ENCODE results near the gene SNRNP200. TPM values are rescaled to one million over a fixed set of nuclear protein-coding genes. Genes with fewer than 3 reads are reported as not detected.

The SNRNP200 gene
- total RNA-seq, 1 experiment from 2014 or later = 202 TPM

DNA sequence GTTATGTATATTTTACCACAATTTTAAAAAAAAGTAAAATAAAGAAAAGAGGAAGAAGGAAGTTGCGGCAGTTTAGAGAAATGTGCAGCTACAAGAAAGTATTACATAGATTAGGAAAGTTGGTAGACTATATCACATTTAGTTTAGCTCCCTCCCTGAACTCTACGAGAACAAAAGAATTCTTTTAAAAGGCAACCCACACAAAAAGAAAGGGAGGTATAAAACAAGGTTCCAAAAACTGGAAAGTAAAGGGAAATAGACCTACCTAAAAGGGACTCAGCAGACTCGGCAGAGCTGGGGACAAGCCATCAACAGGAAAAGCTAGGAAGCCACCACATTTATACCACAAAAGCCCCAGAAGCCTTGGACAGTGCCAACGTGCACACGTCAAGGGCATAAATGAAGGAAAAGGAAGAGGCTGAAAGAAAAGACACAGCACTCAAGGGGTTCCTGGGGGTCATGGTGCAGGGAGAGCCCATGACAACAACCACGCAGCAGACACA, 48.7 kb downstream of the SNRNP200 start:
- intact Hi-C loops (cut with micrococcal nuclease; ENCODE audit: unreplicated experiment) = no loop called here
- Histone ChIP-seq H3K27me3 (replicated peaks; ENCODE audit: insufficient read depth, low read depth, low read length, poor library complexity) (no peaks in the 10 kb centered on the region), H3K36me3 (ENCODE audit: insufficient read depth, low read length, poor library complexity, severe bottlenecking) (peaks cover 11% of the 10 kb centered on the region), H3K4me1 (ENCODE audit: insufficient read depth, low read length, poor library complexity, severe bottlenecking) (no peaks in the 10 kb centered on the region), H3K9me3 (ENCODE audit: low read depth, low read length, poor library complexity, severe bottlenecking) (no peaks in the 10 kb centered on the region), H3K4me3 (ENCODE audit: low read depth, low read length, poor library complexity, severe bottlenecking) (no peak overlapping the region), H3K27ac (ENCODE audit: low read depth, low read length, poor library complexity, severe bottlenecking) (no peak overlapping the region)
- no peak for DNase-seq (ENCODE audit: low spot score)
- CTCF ChIA-PET = no interaction called here
- no TSS peak for BruUV-seq (replicated peaks)
- POLR2A ChIA-PET (ENCODE audit: low non-redundant PET) = no interaction called here
- TF ChIP-seq EZH2 (IDR thresholded peaks at IDR 0.05; ENCODE audit: borderline replicate concordance, low read depth, low read length, poor library complexity, severe bottlenecking) = no peak
- TF ChIP-seq, protein P1, sequence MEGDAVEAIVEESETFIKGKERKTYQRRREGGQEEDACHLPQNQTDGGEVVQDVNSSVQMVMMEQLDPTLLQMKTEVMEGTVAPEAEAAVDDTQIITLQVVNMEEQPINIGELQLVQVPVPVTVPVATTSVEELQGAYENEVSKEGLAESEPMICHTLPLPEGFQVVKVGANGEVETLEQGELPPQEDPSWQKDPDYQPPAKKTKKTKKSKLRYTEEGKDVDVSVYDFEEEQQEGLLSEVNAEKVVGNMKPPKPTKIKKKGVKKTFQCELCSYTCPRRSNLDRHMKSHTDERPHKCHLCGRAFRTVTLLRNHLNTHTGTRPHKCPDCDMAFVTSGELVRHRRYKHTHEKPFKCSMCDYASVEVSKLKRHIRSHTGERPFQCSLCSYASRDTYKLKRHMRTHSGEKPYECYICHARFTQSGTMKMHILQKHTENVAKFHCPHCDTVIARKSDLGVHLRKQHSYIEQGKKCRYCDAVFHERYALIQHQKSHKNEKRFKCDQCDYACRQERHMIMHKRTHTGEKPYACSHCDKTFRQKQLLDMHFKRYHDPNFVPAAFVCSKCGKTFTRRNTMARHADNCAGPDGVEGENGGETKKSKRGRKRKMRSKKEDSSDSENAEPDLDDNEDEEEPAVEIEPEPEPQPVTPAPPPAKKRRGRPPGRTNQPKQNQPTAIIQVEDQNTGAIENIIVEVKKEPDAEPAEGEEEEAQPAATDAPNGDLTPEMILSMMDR (conservative IDR thresholded peaks at IDR 0.05; ENCODE audit: low read depth, low read length) = no peak

- H3K36me3 ChIP-seq (ENCODE audit: insufficient read depth, low read length, poor library complexity, severe bottlenecking) = peaks cover 11% of the 10 kb centered on the region
- TF ChIP-seq, protein P1 (conservative IDR thresholded peaks at IDR 0.05; ENCODE audit: low read depth, low read length) = no peak
- no peak for TF ChIP-seq EZH2 (IDR thresholded peaks at IDR 0.05; ENCODE audit: borderline replicate concordance, low read depth, low read length, poor library complexity, severe bottlenecking)
- H3K27ac ChIP-seq (ENCODE audit: low read depth, low read length, poor library complexity, severe bottlenecking) = no peak overlapping the region
- intact Hi-C loops (cut with micrococcal nuclease; ENCODE audit: unreplicated experiment) = no loop called here
- ChIA-PET CTCF (no interaction called here), POLR2A (ENCODE audit: low non-redundant PET) (no interaction called here)
- H3K4me3 ChIP-seq (ENCODE audit: low read depth, low read length, poor library complexity, severe bottlenecking) = no peak overlapping the region
- H3K27me3 ChIP-seq (replicated peaks; ENCODE audit: insufficient read depth, low read depth, low read length, poor library complexity) = no peaks in the 10 kb centered on the region
- no TSS peak for BruUV-seq (replicated peaks)
- DNase-seq (ENCODE audit: low spot score) = no peak
- H3K4me1 ChIP-seq (ENCODE audit: insufficient read depth, low read length, poor library complexity, severe bottlenecking) = no peaks in the 10 kb centered on the region
- no peaks in the 10 kb centered on the region for H3K9me3 ChIP-seq (ENCODE audit: low read depth, low read length, poor library complexity, severe bottlenecking)
These were observed 50.8 kb downstream of the SNRNP200 start for GRCh38 chr2:96254571-96254970.

GRCh38 chr2:96253006-96253405, 52.3 kb downstream of the SNRNP200 start:
- Histone ChIP-seq H3K9me3 (ENCODE audit: low read depth, low read length, poor library complexity, severe bottlenecking) (no peaks in the 10 kb centered on the region), H3K27ac (ENCODE audit: low read depth, low read length, poor library complexity, severe bottlenecking) (no peak overlapping the region), H3K4me3 (ENCODE audit: low read depth, low read length, poor library complexity, severe bottlenecking) (no peak overlapping the region), H3K27me3 (replicated peaks; ENCODE audit: insufficient read depth, low read depth, low read length, poor library complexity) (no peaks in the 10 kb centered on the region), H3K4me1 (ENCODE audit: insufficient read depth, low read length, poor library complexity, severe bottlenecking) (no peaks in the 10 kb centered on the region), H3K36me3 (ENCODE audit: insufficient read depth, low read length, poor library complexity, severe bottlenecking) (peaks cover 11% of the 10 kb centered on the region)
- TF ChIP-seq, protein P1 (conservative IDR thresholded peaks at IDR 0.05; ENCODE audit: low read depth, low read length) = no peak
- TF ChIP-seq EZH2 (IDR thresholded peaks at IDR 0.05; ENCODE audit: borderline replicate concordance, low read depth, low read length, poor library complexity, severe bottlenecking) = no peak
- ChIA-PET POLR2A (ENCODE audit: low non-redundant PET) (no interaction called here), CTCF (no interaction called here)
- BruUV-seq (replicated peaks) = no TSS peak
- DNase-seq (ENCODE audit: low spot score) = no peak
- intact Hi-C loops (cut with micrococcal nuclease; ENCODE audit: unreplicated experiment) = no loop called here
